ENCODE data around the gene SCLY. TPM values are rescaled to one million over a fixed set of nuclear protein-coding genes. Genes with fewer than 3 reads are reported as not detected.

Gene SCLY
- total and polyA plus RNA-seq, 7 donors, result 4.6 to 10.1 (median 6.5) TPM

DNA sequence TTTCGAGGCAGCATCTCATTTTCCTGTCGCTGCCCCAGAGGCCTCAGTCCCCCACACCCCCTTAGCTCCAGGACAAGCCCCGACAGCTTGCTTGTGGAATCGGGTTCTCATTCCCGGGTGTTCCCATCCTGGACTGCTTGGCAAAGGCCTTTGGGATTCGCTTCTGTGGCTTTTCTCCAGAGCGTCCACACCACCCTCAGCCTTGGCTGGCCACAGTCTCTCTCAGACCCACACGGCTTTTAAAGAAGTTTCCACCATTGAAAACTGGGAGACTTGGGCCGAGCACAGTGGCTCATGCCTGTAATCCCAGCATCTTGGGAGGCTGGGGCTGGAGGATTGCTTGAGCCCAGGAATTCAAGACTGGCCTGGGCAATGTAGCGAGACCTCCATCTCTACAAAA, 42.1 kb downstream of the SCLY start:
- no peak for ATAC-seq
- H3K27me3 ChIP-seq (ENCODE audit: insufficient read depth in 3 of 3, low read length in 2 of 3), result no peaks in the 10 kb centered on the region
- intact Hi-C loops (cut with DNase I), result no loop called here
- H3K9me3 ChIP-seq, result no peaks in the 10 kb centered on the region
- WGBS, 3 donors, result 78 to 91% (median 80%) methylated on average over 10 of the region's 10 CpGs
- no peak overlapping the region for H3K4me3 ChIP-seq
- no peaks in the 10 kb centered on the region for H3K36me3 ChIP-seq (ENCODE audit: insufficient read depth in 1 of 2, low read depth in 1 of 2)
- DNase-seq, result no peak
- H3K4me1 ChIP-seq, result no peaks in the 10 kb centered on the region
- no peak overlapping the region for H3K27ac ChIP-seq
- TF ChIP-seq, protein P1, sequence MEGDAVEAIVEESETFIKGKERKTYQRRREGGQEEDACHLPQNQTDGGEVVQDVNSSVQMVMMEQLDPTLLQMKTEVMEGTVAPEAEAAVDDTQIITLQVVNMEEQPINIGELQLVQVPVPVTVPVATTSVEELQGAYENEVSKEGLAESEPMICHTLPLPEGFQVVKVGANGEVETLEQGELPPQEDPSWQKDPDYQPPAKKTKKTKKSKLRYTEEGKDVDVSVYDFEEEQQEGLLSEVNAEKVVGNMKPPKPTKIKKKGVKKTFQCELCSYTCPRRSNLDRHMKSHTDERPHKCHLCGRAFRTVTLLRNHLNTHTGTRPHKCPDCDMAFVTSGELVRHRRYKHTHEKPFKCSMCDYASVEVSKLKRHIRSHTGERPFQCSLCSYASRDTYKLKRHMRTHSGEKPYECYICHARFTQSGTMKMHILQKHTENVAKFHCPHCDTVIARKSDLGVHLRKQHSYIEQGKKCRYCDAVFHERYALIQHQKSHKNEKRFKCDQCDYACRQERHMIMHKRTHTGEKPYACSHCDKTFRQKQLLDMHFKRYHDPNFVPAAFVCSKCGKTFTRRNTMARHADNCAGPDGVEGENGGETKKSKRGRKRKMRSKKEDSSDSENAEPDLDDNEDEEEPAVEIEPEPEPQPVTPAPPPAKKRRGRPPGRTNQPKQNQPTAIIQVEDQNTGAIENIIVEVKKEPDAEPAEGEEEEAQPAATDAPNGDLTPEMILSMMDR (IDR thresholded peaks at IDR 0.05), result no peak

DNA sequence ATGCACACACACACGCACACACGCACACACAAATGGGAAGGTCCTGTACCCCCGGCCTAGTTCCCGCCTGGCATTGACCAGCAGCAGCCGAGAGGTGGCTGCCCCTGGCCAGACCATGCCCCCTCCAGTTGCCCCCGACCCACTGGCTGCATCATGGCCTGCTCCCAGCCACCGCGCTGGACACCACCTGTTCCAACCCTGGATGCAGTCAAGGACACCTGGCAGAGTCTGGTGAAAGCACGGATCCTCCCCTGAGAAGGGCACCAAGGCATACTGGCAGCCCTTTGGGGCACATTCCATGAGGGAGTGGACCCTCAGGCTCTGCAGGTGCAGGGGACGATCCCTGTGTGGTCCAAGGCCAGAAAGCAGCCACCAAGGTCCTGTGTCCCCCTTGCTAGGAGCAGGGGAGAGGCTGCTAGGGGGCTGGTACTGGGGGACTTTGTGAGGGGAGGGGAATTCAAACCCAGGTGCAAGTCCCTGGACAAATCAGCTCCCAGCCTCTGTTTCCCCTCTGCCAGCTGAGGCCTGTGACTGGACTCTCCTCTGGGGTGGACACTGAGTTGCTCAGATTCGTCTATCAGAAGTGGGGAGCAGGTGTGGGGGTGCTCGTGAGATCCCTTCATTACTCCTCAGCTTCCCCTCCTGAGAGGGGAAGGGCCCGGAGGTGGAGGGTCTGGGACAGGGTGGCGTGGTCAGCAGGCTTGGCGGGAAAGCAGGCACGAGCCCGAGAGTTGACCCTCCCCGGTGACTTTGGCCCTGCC, 42.8 kb downstream of the SCLY start:
- Histone ChIP-seq H3K27ac (no peak overlapping the region), H3K4me1 (peaks cover 5% of the 10 kb centered on the region), H3K27me3 (ENCODE audit: insufficient read depth in 3 of 3, low read length in 2 of 3) (no peaks in the 10 kb centered on the region), H3K9me3 (no peaks in the 10 kb centered on the region), H3K36me3 (ENCODE audit: insufficient read depth in 1 of 2, low read depth in 1 of 2) (no peaks in the 10 kb centered on the region), H3K4me3 (no peak overlapping the region)
- TF ChIP-seq, protein P1 (IDR thresholded peaks at IDR 0.05), result no peak
- intact Hi-C loops (cut with DNase I), result no loop called here
- DNase-seq (peak in 1 of 2 donors; percentile 32), ATAC-seq (no peak)
- WGBS, 3 donors, result 85 to 90% (median 89%) methylated on average over 16 to 18 of the region's 18 CpGs

DNA sequence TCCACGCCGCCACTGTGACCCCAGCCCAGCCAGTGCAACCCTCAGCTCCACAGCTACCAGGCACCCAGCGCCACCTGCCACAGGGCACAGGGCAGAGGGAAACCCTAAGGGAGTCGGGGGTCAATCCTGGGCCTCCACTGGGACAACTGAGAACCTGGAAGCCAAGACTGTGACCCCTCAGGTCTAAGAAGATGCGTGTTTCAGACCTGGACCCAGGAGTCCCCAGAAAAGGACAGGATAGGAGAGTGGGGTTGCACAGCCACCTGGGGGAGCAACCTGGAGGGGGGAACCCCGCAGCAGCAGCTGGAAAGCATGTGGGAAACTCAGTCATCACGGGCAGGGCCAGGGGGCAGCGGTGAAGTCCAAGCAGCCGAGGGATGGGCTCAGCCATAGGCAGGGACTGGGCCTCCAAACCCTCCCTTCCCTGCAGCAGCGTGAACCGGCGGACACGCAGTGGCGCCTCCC, 43.5 kb downstream of the SCLY start:
- TF ChIP-seq, protein P1 (IDR thresholded peaks at IDR 0.05), result no peak
- no peaks in the 10 kb centered on the region for H3K9me3 ChIP-seq
- intact Hi-C loops (cut with DNase I), result no loop called here
- no peak overlapping the region for H3K27ac ChIP-seq
- H3K36me3 ChIP-seq (ENCODE audit: insufficient read depth in 1 of 2, low read depth in 1 of 2), result no peaks in the 10 kb centered on the region
- DNase-seq, result peak in 1 of 2 donors; percentile 30
- no peak overlapping the region for H3K4me3 ChIP-seq
- no peaks in the 10 kb centered on the region for H3K27me3 ChIP-seq (ENCODE audit: insufficient read depth in 3 of 3, low read length in 2 of 3)
- 88 to 92% (median 89%) methylated on average over 14 of the region's 14 CpGs for WGBS, 3 donors
- ATAC-seq, result no peak
- peaks cover 7% of the 10 kb centered on the region for H3K4me1 ChIP-seq

DNA sequence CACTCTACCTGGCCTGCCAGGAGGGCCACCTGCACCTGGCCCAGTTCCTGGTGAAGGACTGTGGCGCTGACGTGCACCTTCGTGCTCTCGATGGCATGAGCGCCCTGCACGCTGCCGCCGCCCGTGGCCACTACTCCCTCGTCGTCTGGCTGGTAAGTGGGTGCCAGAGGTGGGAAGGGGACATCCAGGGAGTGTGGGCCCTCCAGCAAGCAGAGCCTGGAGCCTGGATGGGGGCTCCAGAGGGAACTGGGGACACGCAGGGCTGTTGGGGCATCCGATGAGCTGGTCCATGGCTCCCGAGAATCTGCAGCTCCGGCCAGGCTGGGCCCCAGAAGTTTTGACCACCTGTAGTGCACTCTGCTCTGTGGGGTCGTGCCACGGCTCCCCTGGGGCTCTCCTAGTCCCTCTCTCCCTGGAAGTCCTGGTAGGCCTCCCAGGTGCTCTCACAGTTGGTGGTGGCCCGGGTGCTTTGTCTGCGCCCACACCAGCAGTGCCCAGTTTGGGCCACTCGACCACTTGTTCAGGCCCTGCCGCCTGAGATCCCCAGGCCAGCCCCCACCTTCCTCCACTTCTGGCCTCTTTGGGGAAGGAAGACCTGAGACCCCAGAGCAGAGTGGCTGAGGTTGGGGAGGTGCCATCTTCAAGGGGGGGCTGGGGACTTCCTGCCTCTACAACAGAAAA, 44.0 kb downstream of the SCLY start:
- Histone ChIP-seq H3K27me3 (ENCODE audit: insufficient read depth in 3 of 3, low read length in 2 of 3) (no peaks in the 10 kb centered on the region), H3K4me3 (no peak overlapping the region), H3K27ac (no peak overlapping the region), H3K4me1 (peaks cover 7% of the 10 kb centered on the region), H3K9me3 (no peaks in the 10 kb centered on the region), H3K36me3 (ENCODE audit: insufficient read depth in 1 of 2, low read depth in 1 of 2) (no peaks in the 10 kb centered on the region)
- DNase-seq (peak in 1 of 2 donors; percentile 36), ATAC-seq (no peak)
- 91 to 97% (median 94%) methylated on average over 19 to 21 of the region's 21 CpGs for WGBS, 3 donors
- intact Hi-C loops (cut with DNase I), result no loop called here
- TF ChIP-seq, protein P1 (IDR thresholded peaks at IDR 0.05), result no peak

Data from psoas muscle (tissue), 8 donors.